NCI-H1930 (cell line): ENCODE measurements around the gene AQP7.
"Not testable (repeated sequence)": the region's sequence is repeated elsewhere in the genome, so short reads cannot be mapped to it uniquely, and the experiment has no call there.

Experiments
- DNase-seq, 2 experiments: peaks; one replicate each; lab custom pipeline; 2025; lab: John Stamatoyannopoulos, UW

Gene AQP7

DNA sequence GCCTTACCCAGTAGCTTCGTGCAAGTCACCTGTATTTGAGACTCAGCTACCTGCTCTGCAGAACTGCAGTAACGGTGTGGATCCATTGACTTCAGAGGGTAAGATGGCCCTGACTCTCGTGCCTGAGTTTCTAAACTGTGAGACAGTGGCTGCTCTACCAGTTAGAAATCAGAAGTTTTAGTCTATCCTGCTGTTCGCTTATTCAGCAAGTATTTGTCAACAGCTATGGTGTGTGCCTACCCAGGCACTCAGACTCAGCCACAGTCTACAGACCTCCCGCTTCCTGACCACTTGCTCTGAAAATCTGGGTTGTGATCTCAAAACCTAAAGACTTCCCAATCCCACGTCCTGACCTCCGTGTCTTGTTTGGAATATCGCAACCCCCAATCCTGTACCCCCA is 31.5 kb upstream of the AQP7 start:
- DNase-seq, result no peak

DNA sequence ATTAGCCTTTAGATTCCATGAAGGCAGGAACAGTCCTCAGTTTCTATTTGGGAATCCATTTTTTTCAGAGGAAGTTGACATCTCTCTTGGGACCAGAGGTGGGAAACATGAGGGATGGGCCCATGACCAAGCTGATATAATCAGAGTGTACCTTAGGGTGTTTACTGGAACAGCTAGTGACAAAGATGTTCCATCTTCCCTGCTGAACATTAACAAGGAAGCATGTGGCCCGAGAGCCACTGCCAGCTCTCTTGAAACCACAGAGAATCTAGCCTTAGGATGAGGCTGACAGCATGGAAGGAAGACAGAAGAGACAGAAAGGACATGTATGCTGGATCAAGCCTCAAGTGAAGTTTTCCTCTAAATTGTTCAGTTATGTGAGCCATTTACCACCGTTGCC is 29.1 kb upstream of the AQP7 start:
- no peak for DNase-seq

DNA sequence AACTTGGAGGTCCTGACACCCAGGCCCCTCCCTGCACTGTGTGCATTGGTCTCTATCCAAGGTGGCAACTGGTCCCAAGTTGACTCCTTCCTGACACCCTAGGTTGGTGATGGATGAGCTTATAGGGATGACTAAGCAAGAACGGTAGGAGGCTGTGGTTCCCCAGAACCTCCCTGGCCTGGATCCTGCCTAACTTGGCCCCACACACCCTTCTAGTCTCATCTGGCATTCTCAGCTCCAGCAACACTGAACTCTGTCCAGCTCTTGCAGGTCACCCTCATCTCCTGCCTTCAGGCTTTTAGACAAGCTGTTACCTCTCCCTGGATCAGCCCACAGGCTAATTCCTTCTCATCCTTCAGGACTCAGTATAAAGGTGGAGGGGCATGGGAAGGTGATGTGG is 28.6 kb upstream of the AQP7 start:
- DNase-seq, result no peak

GRCh38 chr9:33429256-33429985 is 27.1 kb upstream of the AQP7 start:
- DNase-seq, result no peak

GRCh38 chr9:33426843-33427293 is 24.5 kb upstream of the AQP7 start:
- no peak for DNase-seq

DNA sequence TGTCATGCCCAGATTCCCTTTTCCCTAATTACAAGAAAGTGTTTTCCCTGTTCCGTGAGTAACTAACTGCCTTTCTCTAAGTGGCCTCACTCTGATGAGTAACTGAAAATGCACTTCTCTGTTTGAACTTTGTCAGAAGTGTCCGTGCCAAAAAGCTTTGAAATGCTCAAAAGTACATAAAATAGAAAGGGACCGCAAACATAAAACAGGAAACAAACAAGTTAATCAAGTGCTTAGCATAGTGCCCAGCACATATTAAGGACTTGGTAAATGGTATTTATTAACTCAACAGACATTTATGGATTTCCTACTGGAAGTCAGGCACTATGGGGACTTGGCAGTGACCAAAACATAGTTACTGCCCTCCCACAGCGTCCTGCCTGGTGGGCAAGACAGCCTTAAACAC is 22.8 kb upstream of the AQP7 start:
- DNase-seq, result no peak

GRCh38 chr9:33424492-33424891 is 22.1 kb upstream of the AQP7 start:
- not testable (repeated sequence) for DNase-seq

- DNase-seq, result not testable (repeated sequence)
These were observed 21.7 kb upstream of the AQP7 start for GRCh38 chr9:33424043-33424442.

DNA sequence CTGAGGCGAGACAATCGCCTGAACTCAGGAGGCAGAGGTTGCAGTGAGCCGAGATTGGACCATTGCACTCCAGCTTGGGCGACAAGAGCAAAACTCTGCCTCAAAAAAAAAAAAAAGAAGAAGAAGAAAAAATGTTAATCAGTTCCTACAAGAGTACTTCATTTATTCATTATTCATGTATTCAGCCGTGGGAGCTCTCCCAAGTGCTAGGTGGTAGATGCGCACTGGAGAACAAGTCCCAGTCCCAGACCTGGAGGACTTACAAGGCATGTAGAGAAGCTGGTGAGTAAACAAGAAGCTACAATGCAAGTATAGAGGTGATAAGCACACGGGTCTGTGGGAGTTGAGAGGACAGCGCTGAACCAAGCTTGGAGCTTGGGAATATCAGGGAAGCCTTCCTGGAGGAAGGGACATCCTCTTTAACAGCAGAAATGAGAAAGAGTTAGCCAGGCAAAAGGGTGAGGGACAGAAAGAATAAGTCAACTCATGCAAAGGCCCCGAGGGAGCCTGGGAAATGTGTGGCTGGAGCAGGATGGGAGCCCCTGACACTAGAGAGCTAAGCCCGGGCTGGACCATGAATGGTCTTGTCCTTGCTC is 17.4 kb upstream of the AQP7 start:
- no peak for DNase-seq

DNA sequence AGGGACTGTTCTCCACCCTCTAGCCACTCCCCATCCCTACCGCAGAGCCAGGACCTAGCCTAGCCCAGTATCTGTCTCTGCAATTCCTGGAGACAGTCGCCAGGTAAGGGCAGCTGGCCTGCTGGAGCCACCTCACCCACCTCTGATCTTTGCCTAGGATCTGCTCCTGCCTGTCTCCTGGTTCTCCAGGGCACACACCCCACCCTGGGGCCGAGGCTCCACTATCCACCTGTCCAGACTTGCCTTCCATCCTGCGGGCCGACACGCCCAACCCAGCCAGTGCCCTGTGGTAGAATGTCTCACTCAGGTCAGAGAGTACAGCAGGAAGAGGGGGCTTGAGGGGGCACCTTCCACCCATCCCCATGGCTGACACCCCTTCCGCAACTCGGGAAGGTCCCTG is 15.7 kb upstream of the AQP7 start:
- DNase-seq, result no peak

- DNase-seq, result no peak
These were observed 14.6 kb upstream of the AQP7 start for GRCh38 chr9:33416996-33417395.

GRCh38 chr9:33415501-33416038 is 13.2 kb upstream of the AQP7 start:
- peak in 1 of 2 experiments; percentile 36 for DNase-seq

DNA sequence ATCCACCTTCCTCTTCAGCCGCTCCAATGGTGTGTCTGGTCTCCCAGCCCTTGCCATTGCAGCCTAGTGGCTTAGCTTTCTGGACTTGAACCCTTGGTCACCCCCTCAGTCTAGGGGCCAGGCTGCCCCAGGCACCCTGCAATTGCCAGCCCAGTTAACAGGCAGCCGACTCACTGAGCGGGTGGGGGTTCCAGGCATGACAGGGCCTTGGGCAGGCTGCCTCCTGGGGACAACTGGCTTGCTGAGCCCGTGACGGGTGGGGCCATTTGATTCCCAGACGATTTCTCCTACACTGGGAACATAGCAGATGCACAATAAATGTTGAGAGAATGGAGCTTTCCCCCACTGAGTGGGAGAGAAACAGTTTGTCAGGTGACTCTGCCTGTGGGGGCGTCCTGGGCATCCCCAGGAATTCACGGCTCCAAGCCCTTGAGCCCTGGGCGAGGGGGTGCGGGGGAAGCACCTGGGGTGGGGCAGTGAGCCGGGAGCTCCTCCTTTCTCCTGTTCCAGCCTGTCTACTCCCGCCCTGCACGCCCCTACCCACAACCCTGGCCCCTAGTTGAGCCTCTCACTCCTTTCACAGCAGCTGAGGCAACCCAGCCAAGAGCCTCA is 12.6 kb upstream of the AQP7 start:
- DNase-seq, result no peak

GRCh38 chr9:33414268-33414667 is 11.9 kb upstream of the AQP7 start:
- no peak for DNase-seq

DNA sequence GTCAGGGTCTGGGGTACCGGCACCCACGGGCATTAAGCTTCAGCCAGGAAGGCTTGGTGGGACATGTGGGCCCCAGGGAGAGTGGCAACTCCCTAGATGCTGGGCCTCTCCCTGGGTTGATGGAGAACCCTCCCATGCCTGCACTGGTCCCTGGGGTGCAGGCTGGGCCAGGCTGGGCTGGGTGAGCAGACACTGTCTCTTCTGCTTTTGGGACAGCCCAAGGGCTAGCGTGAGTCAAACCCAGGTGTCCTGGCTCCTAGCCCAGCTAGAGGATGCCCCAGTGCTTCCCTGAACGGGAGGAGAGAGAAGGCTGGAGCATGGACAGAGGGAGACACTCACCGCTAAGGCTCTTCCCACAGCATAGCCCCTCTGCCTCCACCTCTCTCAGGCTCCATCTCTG is 5.7 kb upstream of the AQP7 start:
- no peak for DNase-seq

- no peak for DNase-seq
These were observed 4.7 kb upstream of the AQP7 start for GRCh38 chr9:33407061-33407460.

DNA sequence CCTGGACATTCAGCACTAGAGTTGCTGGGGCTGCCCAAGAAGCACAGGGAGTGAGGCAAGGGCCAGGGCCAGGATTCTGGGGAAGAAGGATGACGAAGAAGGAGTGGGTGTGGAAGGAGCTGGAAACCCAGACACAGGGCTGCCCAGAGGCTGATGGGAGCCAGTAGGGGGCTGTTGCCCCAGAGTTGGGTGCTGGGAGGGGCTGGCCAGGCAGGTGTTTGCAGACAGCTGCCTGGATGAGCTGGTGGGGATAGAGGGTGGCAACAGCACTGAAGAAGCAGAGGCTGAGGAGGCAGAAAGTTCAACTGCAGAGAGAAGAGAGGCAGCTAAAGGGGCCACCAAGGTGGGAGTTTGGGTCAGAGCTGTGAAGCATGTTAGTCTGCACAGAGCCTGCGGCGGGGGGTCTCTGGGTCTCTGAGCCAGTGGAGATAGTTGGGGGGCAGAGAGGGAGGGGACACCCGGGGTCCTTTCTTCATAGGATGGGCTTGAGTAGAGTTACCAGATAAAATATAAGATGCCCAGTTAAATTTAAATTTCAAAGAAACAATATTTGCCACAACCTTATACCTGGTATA is 2.5 kb upstream of the AQP7 start:
- DNase-seq, result no peak

DNA sequence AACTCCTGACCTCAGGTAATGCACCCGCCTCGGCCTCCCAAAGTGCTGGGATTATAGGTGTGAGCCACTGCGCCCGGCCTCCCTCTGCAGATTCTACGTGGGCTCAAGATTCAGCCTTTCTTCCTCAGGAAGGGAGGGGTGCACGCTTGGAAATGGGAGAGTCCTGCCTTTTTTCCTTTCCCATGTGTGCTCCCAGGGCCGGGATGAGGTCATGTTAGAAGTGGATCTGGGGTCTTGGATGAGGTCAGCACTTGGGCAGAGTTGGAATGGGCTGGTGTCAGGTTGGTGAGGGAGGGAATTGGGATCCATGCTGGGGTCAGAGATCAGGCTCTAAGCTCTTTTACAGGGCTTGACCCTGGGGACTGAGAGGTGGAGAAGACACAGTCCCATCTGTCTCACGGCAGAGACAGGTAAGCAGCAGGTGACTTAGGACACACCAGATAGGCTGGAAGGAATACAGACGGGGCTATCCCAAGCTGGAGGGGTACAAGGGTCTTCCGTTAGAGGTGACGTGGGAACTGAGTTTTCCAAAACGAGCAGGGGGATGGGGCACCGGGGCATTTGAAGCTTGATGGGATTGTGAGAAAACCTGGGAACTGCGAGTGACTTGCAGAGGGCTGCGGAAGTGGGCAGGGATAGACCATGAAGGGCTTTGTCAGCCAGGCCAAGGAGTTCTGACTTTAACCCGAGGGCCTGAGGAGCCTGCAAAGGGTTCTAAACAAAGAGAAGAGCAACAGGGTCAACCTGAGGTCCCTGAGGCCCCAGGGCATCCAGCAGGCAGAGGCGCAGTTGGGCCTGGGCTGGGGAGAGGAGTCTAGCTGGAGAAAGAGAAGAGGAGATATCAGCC is 1.8 kb upstream of the AQP7 start:
- no peak for DNase-seq

GRCh38 chr9:33401809-33402208 is 559 bp downstream of the AQP7 start:
- DNase-seq, result not testable (repeated sequence)

DNA sequence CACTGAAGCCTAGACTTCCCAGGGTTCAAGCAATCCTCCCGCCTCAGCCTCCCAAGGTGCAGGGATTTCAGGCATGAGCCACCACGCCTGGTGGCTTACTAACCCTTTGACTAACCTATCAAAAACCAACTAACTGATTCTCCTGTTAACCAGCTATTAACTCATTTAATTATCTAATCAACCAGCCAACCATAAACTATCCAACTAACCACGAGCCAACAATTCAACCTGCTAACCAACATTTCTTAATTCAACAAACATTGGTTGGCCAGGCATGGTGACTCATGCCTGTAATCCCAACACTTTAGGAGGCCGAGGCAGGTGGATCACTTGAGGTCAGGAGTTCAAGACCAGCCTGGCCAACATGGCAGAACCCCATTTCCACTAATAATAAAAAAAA is 3.3 kb downstream of the AQP7 start:
- not testable (repeated sequence) for DNase-seq

- not testable (repeated sequence) for DNase-seq
These were observed 4.6 kb downstream of the AQP7 start for GRCh38 chr9:33397801-33398200.
